T follicular helper cell (primary cell): ENCODE results near the gene MGAT4A.

ENCODE experiments used
- DNase-seq: peaks from one replicate; pipeline ENCODE4 v3.0.0-alpha.2; 2020; ENCODE audit warnings: low read depth

MGAT4A gene

GRCh38 chr2:98572211-98572610 is 158.7 kb downstream of the MGAT4A start:
- no peak for DNase-seq

GRCh38 chr2:98571796-98572195 is 159.1 kb downstream of the MGAT4A start:
- DNase-seq, result no peak

GRCh38 chr2:98571121-98571701 is 159.7 kb downstream of the MGAT4A start:
- DNase-seq, result no peak

GRCh38 chr2:98570356-98570755 is 160.6 kb downstream of the MGAT4A start:
- DNase-seq, result no peak

GRCh38 chr2:98569915-98570314 is 161.0 kb downstream of the MGAT4A start:
- DNase-seq, result no peak

- DNase-seq, result peak; percentile 51
These were observed 161.6 kb downstream of the MGAT4A start for GRCh38 chr2:98569197-98569793.
